ENCODE data around the gene LRRC1. TPM values are rescaled to one million over a fixed set of nuclear protein-coding genes. Genes with fewer than 3 reads are reported as not detected.

Gene LRRC1
- total and polyA plus RNA-seq, 8 donors, result 8.6 to 16.4 (median 10.3) TPM

- Histone ChIP-seq H3K36me3 (no peaks in the 10 kb centered on the region), H3K4me1 (no peaks in the 10 kb centered on the region), H3K27ac (no peak overlapping the region), H3K27me3 (no peaks in the 10 kb centered on the region), H3K9me3 (no peaks in the 10 kb centered on the region), H3K4me3 (no peak overlapping the region)
- TF ChIP-seq, protein P1, sequence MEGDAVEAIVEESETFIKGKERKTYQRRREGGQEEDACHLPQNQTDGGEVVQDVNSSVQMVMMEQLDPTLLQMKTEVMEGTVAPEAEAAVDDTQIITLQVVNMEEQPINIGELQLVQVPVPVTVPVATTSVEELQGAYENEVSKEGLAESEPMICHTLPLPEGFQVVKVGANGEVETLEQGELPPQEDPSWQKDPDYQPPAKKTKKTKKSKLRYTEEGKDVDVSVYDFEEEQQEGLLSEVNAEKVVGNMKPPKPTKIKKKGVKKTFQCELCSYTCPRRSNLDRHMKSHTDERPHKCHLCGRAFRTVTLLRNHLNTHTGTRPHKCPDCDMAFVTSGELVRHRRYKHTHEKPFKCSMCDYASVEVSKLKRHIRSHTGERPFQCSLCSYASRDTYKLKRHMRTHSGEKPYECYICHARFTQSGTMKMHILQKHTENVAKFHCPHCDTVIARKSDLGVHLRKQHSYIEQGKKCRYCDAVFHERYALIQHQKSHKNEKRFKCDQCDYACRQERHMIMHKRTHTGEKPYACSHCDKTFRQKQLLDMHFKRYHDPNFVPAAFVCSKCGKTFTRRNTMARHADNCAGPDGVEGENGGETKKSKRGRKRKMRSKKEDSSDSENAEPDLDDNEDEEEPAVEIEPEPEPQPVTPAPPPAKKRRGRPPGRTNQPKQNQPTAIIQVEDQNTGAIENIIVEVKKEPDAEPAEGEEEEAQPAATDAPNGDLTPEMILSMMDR (IDR thresholded peaks at IDR 0.05), result no peak
- intact Hi-C loops (cut with DNase I), result no loop called here
- ATAC-seq (no peak), DNase-seq (no peak)
Measured at GRCh38 chr6:53761036-53761435, 33.8 kb upstream of the LRRC1 start.

- H3K4me1 ChIP-seq, result no peaks in the 10 kb centered on the region
- DNase-seq (peak in 1 of 4 donors; percentile 31), ATAC-seq (peak; percentile 93)
- no peaks in the 10 kb centered on the region for H3K27me3 ChIP-seq
- no peak overlapping the region for H3K27ac ChIP-seq
- no peak overlapping the region for H3K4me3 ChIP-seq
- intact Hi-C loops (cut with DNase I), result no loop called here
- H3K9me3 ChIP-seq, result no peaks in the 10 kb centered on the region
- H3K36me3 ChIP-seq, result no peaks in the 10 kb centered on the region
- TF ChIP-seq, protein P1 (IDR thresholded peaks at IDR 0.05), result no peak
Measured at GRCh38 chr6:53765270-53765669, 29.5 kb upstream of the LRRC1 start.

- Histone ChIP-seq H3K36me3 (no peaks in the 10 kb centered on the region), H3K4me3 (no peak overlapping the region), H3K27ac (no peak overlapping the region), H3K4me1 (no peaks in the 10 kb centered on the region), H3K9me3 (no peaks in the 10 kb centered on the region), H3K27me3 (no peaks in the 10 kb centered on the region)
- ATAC-seq, result no peak
- TF ChIP-seq, protein P1 (IDR thresholded peaks at IDR 0.05), result no peak
- intact Hi-C loops (cut with DNase I), result no loop called here
- DNase-seq, result no peak
Measured at GRCh38 chr6:53766930-53767329, 27.9 kb upstream of the LRRC1 start.

GRCh38 chr6:53767941-53768340, 26.9 kb upstream of the LRRC1 start:
- intact Hi-C loops (cut with DNase I), result no loop called here
- H3K4me1 ChIP-seq, result no peaks in the 10 kb centered on the region

DNA sequence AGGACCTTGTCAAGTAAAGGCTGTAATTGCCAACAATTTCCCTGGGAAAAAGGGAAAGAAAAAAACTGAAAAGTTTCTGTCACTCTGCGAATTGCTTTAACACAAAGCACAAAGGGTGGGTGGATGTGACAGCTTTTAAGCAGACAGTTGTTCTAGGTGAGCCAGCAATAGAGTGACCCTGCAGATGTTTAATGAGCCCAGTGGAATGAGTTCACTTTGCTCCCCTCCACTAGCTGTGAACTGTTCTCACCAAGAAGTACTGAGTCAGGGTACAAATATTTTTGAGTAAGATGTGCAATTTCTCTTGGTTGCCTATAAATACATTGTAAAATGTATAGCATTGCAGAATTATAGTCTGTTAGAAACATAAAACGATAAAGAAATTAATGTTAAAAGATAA, 26.2 kb upstream of the LRRC1 start:
- H3K4me1 ChIP-seq, result no peaks in the 10 kb centered on the region
- H3K4me3 ChIP-seq, result no peak overlapping the region
- H3K9me3 ChIP-seq, result no peaks in the 10 kb centered on the region
- no peak for DNase-seq
- intact Hi-C loops (cut with DNase I), result no loop called here
- no peaks in the 10 kb centered on the region for H3K36me3 ChIP-seq
- no peak for ATAC-seq
- H3K27ac ChIP-seq, result no peak overlapping the region
- TF ChIP-seq, protein P1 (IDR thresholded peaks at IDR 0.05), result no peak
- H3K27me3 ChIP-seq, result no peaks in the 10 kb centered on the region

More at GRCh38 chr6:53767941-53768340, 26.9 kb upstream of the LRRC1 start:
- Histone ChIP-seq H3K36me3 (no peaks in the 10 kb centered on the region), H3K9me3 (no peaks in the 10 kb centered on the region), H3K4me3 (no peak overlapping the region), H3K27ac (no peak overlapping the region), H3K27me3 (no peaks in the 10 kb centered on the region)
- ATAC-seq, result no peak
- TF ChIP-seq, protein P1 (IDR thresholded peaks at IDR 0.05), result no peak
- no peak for DNase-seq

Measured in left lung (tissue), 10 donors.